A375 (cell line): ENCODE results near the gene FAM83C. TPM values are rescaled to one million over a fixed set of nuclear protein-coding genes. Genes with fewer than 3 reads are reported as not detected.

ENCODE experiments used
- total RNA-seq: library from RNA; depleted of rRNA; stranded (reverse); fragments of >200 nt; shearing (Covaris generic); gene quantifications from 2 replicates; pipeline ENCODE4 v1.2.3, GENCODE V29; 2014; rRNA removed

The FAM83C gene
- 0.11 TPM in 1 of 2 replicates, not detected in the other for total RNA-seq

GRCh38 chr20:35291654-35292503 lies at the start of gene FAM83C:
FAM83C (minus strand) TSS chr20:35292425; CDS start chr20:35292304, 121 bp downstream.

GRCh38 chr20:35284267-35284991 lies 7.8 kb downstream of the FAM83C start, which contains the start of gene EIF6:
EIF6 (minus strand) TSS chr20:35284772; CDS start chr20:35284487, 285 bp downstream.

GRCh38 chr20:35277531-35278395 lies 14.5 kb downstream of the FAM83C start, which contains the start of gene MMP24OS:
MMP24OS (minus strand) TSS chr20:35278122; CDS start chr20:35277929, 193 bp downstream.

Other genes starting within 250 kb of the FAM83C start
- 39.8 and 43.5 TPM in 2 replicates for gene TRPC4AP, start 199.6 kb downstream of the FAM83C start, total RNA-seq
- 25.8 and 27.1 TPM in 2 replicates for gene EDEM2, start 145.1 kb downstream of the FAM83C start, total RNA-seq
- 48.1 and 53.3 TPM in 2 replicates for gene PROCR, start 120.4 kb downstream of the FAM83C start, total RNA-seq
- gene MMP24, start 65.7 kb downstream of the FAM83C start, total RNA-seq, result 0.11 and 0.13 TPM in 2 replicates
- gene MMP24OS, start 14.3 kb downstream of the FAM83C start, total RNA-seq, result 16.0 and 25.3 TPM in 2 replicates
- gene EIF6, start 7.7 kb downstream of the FAM83C start, total RNA-seq, result 368 and 379 TPM in 2 replicates
- 34.7 and 46.2 TPM in 2 replicates for gene UQCC1, start 119.5 kb upstream of the FAM83C start, total RNA-seq
- not detected in 2 replicates for gene GDF5, start 145.8 kb upstream of the FAM83C start, total RNA-seq
- gene CEP250, start 163.2 kb upstream of the FAM83C start, total RNA-seq, result 68.4 and 75.5 TPM in 2 replicates
- gene C20orf173, start 237.2 kb upstream of the FAM83C start, total RNA-seq, result not detected in 2 replicates
- 269 and 273 TPM in 2 replicates for gene ERGIC3, start 249.7 kb upstream of the FAM83C start, total RNA-seq